Activated T-cell treated with anti-CD3 and anti-CD28 coated beads, Interleukin-2, amount 50 U/mL, for 72 hours (primary cell): ENCODE measurements around the gene AGO3. TPM values are rescaled to one million over a fixed set of nuclear protein-coding genes. Genes with fewer than 3 reads are reported as not detected.
A peak's percentile ranks its signal among the peaks of the same experiment; 100 is the strongest.
"Not testable (repeated sequence)": the region's sequence is repeated elsewhere in the genome, so short reads cannot be mapped to it uniquely, and the experiment has no call there.

Source experiments
- ATAC-seq, 2 donors: fragments of 150-1000 bp; cut with Tn5 transposase; replicated peaks in 1 of 2; 2 replicates each; pipeline ENCODE4 v1.10.0; 2021; ENCODE audit warnings: moderate library complexity in 2 of 2, mild to moderate bottlenecking in 1 of 2
- DNase-seq, 2 donors: peaks; one replicate each; pipeline ENCODE4 v3.0.0; 2021 to 2022; ENCODE audit warnings: mixed read lengths in 1 of 2
- H3K27ac Mint-ChIP-seq: one replicate; pipeline ENCODE4 v1.8.0; 2022; ENCODE audit warnings: mild to moderate bottlenecking, moderate library complexity, mixed read lengths
- H3K27me3 Mint-ChIP-seq: one replicate; pipeline ENCODE4 v1.8.0; 2022; ENCODE audit warnings: low read depth, mixed read lengths
- H3K36me3 Mint-ChIP-seq, 2 donors: one replicate each; pipeline ENCODE4 v1.8.0; 2022; ENCODE audit warnings: mixed read lengths in 2 of 2, mild to moderate bottlenecking in 1 of 2; ENCODE audit not compliant: insufficient read depth in 2 of 2
- H3K4me1 Mint-ChIP-seq: one replicate; pipeline ENCODE4 v1.8.0; 2022; ENCODE audit warnings: low read depth, mixed read lengths
- H3K4me3 Mint-ChIP-seq, 2 donors: one replicate each; pipeline ENCODE4 v1.8.0; 2022; ENCODE audit warnings: mild to moderate bottlenecking in 2 of 2, mixed read lengths in 2 of 2, moderate library complexity in 2 of 2
- H3K9me3 Mint-ChIP-seq, 2 donors: one replicate each; pipeline ENCODE4 v1.8.0; 2022; ENCODE audit warnings: mixed read lengths in 2 of 2
- total RNA-seq, 2 donors: library from RNA; stranded (reverse); gene quantifications; one replicate each; pipeline ENCODE4 v1.2.3, GENCODE V29; 2022

AGO3 gene
- total RNA-seq, 2 donors from 2014 or later, result 30.1 to 35.9 TPM

- Mint-ChIP-seq H3K4me3 (peak overlapping the region; percentile 94), H3K36me3 (peaks cover 0 to 3% of the 10 kb centered on the region in 2 donors), H3K27ac (peak overlapping the region; percentile 72), H3K4me1 (peaks cover 41% of the 10 kb centered on the region), H3K27me3 (no peaks in the 10 kb centered on the region), H3K9me3 (no peaks in the 10 kb centered on the region)
- ATAC-seq, result no peak
- DNase-seq, result no peak
These were observed 697 bp downstream of the AGO3 start for GRCh38 chr1:35931446-35932157.

DNA sequence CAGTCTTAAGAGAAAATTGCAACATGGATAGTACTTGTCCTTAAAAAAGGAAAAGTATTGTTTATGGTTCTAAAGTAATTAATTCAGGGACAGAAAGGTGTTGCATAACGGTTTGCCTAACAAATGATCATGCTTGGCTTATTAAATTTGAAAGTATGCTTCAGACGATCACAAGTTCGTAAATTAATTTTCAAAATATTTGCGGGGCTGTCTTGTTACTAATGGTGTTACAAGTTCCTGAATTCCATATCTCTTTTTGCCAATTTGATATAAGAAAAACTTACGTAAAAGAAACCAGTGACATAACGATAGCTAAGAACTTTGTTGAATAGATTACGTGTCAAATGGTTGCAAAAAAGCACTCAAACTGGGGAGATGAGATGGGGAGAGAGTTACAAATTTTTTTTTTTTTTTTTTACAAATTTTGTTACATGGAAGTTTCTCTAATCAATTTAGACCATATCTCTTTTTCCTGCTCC lies 1.3 kb downstream of the AGO3 start:
- no peaks in the 10 kb centered on the region for H3K9me3 Mint-ChIP-seq
- ATAC-seq (no peak), DNase-seq (no peak)
- H3K27ac Mint-ChIP-seq, result peak overlapping the region; percentile 84
- H3K4me1 Mint-ChIP-seq, result peaks cover 41% of the 10 kb centered on the region
- H3K4me3 Mint-ChIP-seq, result peak overlapping the region; percentile 94
- no peaks in the 10 kb centered on the region for H3K27me3 Mint-ChIP-seq
- peaks cover 0 to 3% of the 10 kb centered on the region in 2 donors for H3K36me3 Mint-ChIP-seq

- Mint-ChIP-seq H3K4me3 (peak overlapping the region; percentile 94), H3K36me3 (peaks cover 0 to 3% of the 10 kb centered on the region in 2 donors), H3K4me1 (peaks cover 41% of the 10 kb centered on the region), H3K27me3 (no peaks in the 10 kb centered on the region), H3K9me3 (no peaks in the 10 kb centered on the region), H3K27ac (peak overlapping the region; percentile 84)
- no peak for DNase-seq
- ATAC-seq, result no peak
These were observed 2.0 kb downstream of the AGO3 start for GRCh38 chr1:35932941-35933340.

GRCh38 chr1:35935442-35936388 lies 4.8 kb downstream of the AGO3 start:
- Mint-ChIP-seq H3K27me3 (no peaks in the 10 kb centered on the region), H3K4me1 (peaks cover 31% of the 10 kb centered on the region), H3K27ac (no peak overlapping the region), H3K4me3 (no peak overlapping the region), H3K36me3 (peaks cover 0 to 3% of the 10 kb centered on the region in 2 donors), H3K9me3 (no peaks in the 10 kb centered on the region)
- ATAC-seq (no peak), DNase-seq (no peak)

DNA sequence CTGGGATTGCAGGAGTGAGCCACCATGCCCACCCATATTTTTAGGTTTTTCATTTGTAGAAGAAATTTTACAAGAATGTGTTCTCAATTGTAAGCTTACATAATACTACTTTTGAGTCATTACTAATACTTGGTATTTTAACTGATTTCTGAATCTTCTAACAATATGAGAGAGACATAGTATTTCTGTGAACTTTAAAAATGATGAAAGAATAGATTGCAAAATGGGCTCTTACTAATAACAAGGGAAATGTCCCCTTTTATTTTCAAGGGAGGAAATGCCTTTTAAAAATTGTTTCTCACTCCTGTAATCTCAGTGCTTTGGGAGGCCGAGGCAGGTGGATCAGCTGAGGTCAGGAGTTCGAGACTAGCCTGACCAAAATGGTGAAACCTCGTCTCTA lies 5.9 kb downstream of the AGO3 start:
- Mint-ChIP-seq H3K36me3 (peaks cover 0 to 6% of the 10 kb centered on the region in 2 donors), H3K27ac (no peak overlapping the region), H3K4me1 (peaks cover 38% of the 10 kb centered on the region), H3K9me3 (no peaks in the 10 kb centered on the region), H3K4me3 (no peak overlapping the region), H3K27me3 (no peaks in the 10 kb centered on the region)
- ATAC-seq (no peak), DNase-seq (no peak)

DNA sequence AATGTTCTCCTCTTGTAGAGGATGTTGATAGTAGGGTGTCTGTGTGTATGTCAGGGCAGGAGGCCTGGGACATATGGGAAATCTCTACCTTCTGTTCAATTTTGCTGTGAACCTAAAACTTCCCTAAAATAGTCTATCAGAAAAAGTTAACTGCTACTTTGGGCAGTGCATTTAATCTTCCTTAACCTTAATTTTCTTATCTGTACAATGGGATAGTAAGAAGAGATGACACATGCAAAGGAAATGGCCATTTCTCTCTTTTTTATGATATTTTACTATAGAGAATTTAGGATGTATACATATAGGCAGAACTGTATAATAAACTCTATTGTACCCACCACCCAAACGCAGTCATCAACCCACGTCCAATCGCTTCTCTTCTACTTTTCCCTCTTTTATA lies 8.6 kb downstream of the AGO3 start:
- Mint-ChIP-seq H3K4me1 (peaks cover 38% of the 10 kb centered on the region), H3K9me3 (no peaks in the 10 kb centered on the region), H3K4me3 (no peak overlapping the region), H3K27me3 (no peaks in the 10 kb centered on the region), H3K36me3 (peaks cover 2 to 8% of the 10 kb centered on the region in 2 donors), H3K27ac (no peak overlapping the region)
- no peak for DNase-seq
- no peak for ATAC-seq

- Mint-ChIP-seq H3K9me3 (no peaks in the 10 kb centered on the region), H3K27ac (no peak overlapping the region), H3K36me3 (peaks cover 2 to 14% of the 10 kb centered on the region in 2 donors), H3K4me1 (peaks cover 67% of the 10 kb centered on the region), H3K4me3 (no peak overlapping the region), H3K27me3 (no peaks in the 10 kb centered on the region)
- ATAC-seq (no peak), DNase-seq (no peak)
These were observed 14.4 kb downstream of the AGO3 start for GRCh38 chr1:35945327-35945726.

GRCh38 chr1:35947547-35947946 lies 16.6 kb downstream of the AGO3 start:
- no peak overlapping the region for H3K27ac Mint-ChIP-seq
- ATAC-seq, result peak; percentile 40 to 48
- peaks cover 2 to 9% of the 10 kb centered on the region in 2 donors for H3K36me3 Mint-ChIP-seq

GRCh38 chr1:35958558-35958957 lies 27.7 kb downstream of the AGO3 start:
- Mint-ChIP-seq H3K36me3 (peaks cover 1 to 2% of the 10 kb centered on the region in 2 donors), H3K27me3 (no peaks in the 10 kb centered on the region), H3K27ac (peak overlapping the region; percentile 46), H3K4me1 (peaks cover 2% of the 10 kb centered on the region), H3K4me3 (no peak overlapping the region), H3K9me3 (no peaks in the 10 kb centered on the region)
- DNase-seq, result no peak
- ATAC-seq, result no peak

More at GRCh38 chr1:35947547-35947946, 16.6 kb downstream of the AGO3 start:
- no peaks in the 10 kb centered on the region for H3K27me3 Mint-ChIP-seq
- no peaks in the 10 kb centered on the region for H3K9me3 Mint-ChIP-seq
- H3K4me3 Mint-ChIP-seq, result peak overlapping the region; percentile 1 to 14
- no peak for DNase-seq
- H3K4me1 Mint-ChIP-seq, result peaks cover 45% of the 10 kb centered on the region

DNA sequence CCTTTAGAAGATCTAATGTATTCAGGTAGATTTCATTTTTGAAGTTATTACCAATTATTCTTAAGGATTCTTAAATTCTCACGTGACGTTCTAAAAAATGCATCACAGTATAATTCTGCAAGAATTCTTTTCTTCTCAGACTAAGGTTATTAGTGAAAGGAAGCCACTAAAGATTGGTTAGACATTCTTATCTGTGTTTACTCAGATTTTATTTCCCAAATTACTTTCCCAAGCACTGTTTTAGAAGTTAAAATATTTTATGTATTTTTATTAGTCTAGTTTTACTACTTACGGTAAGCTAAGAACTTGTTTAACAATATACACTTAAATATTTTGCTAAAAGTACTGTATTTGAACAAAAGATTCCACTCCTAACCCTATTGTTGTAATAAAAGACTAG lies 28.4 kb downstream of the AGO3 start:
- DNase-seq (no peak), ATAC-seq (no peak)
- Mint-ChIP-seq H3K4me3 (no peak overlapping the region), H3K4me1 (no peaks in the 10 kb centered on the region), H3K27ac (no peak overlapping the region), H3K9me3 (no peaks in the 10 kb centered on the region), H3K27me3 (no peaks in the 10 kb centered on the region), H3K36me3 (peaks cover 1 to 3% of the 10 kb centered on the region in 2 donors)

GRCh38 chr1:35962952-35963351 lies 32.0 kb downstream of the AGO3 start:
- Mint-ChIP-seq H3K4me3 (no peak overlapping the region), H3K9me3 (no peaks in the 10 kb centered on the region), H3K27ac (no peak overlapping the region), H3K27me3 (no peaks in the 10 kb centered on the region), H3K36me3 (peaks cover under 1 to 2% of the 10 kb centered on the region in 2 donors), H3K4me1 (no peaks in the 10 kb centered on the region)
- ATAC-seq, result no peak
- DNase-seq, result no peak

GRCh38 chr1:35964277-35964676 lies 33.4 kb downstream of the AGO3 start:
- H3K27me3 Mint-ChIP-seq, DNase-seq, H3K4me3 Mint-ChIP-seq, H3K4me1 Mint-ChIP-seq, ATAC-seq, H3K9me3 Mint-ChIP-seq, H3K27ac Mint-ChIP-seq, H3K36me3 Mint-ChIP-seq: not testable (repeated sequence)

GRCh38 chr1:35968396-35968795 lies 37.5 kb downstream of the AGO3 start:
- DNase-seq (no peak), ATAC-seq (no peak)
- no peaks in the 10 kb centered on the region for H3K27me3 Mint-ChIP-seq
- H3K4me1 Mint-ChIP-seq, result no peaks in the 10 kb centered on the region
- H3K36me3 Mint-ChIP-seq, result peaks cover 8 to 12% of the 10 kb centered on the region in 2 donors
- no peak overlapping the region for H3K4me3 Mint-ChIP-seq
- no peaks in the 10 kb centered on the region for H3K9me3 Mint-ChIP-seq
- H3K27ac Mint-ChIP-seq, result no peak overlapping the region
